Epithelial cell of proximal tubule (primary cell): ENCODE data around the gene CST5. TPM values are rescaled to one million over a fixed set of nuclear protein-coding genes. Genes with fewer than 3 reads are reported as not detected.
"Not testable (repeated sequence)": the region's sequence is repeated elsewhere in the genome, so short reads cannot be mapped to it uniquely, and the experiment has no call there.

Experiments
- DNase-seq: peaks from one replicate; pipeline ENCODE4 v3.0.0-alpha.2; 2011; ENCODE audit warnings: low read depth
- H3K4me3 ChIP-seq: 2 replicates; pipeline ENCODE4 v1.5.1; 2011; ENCODE audit warnings: low read depth, mild to moderate bottlenecking, low read length
- total RNA-seq: library from RNA; depleted of rRNA; stranded (reverse); fragments of >200 nt; gene quantifications from 2 replicates; pipeline ENCODE4 v1.2.3, GENCODE V29; 2015
- TF ChIP-seq, protein P1 (sequence below): conservative IDR thresholded peaks from 2 replicates; pipeline ENCODE4 v1.5.1; 2012; ENCODE audit warnings: low read depth, mild to moderate bottlenecking, low read length

The CST5 gene
- total RNA-seq, 1 donor from 2014 or later = not detected

DNA sequence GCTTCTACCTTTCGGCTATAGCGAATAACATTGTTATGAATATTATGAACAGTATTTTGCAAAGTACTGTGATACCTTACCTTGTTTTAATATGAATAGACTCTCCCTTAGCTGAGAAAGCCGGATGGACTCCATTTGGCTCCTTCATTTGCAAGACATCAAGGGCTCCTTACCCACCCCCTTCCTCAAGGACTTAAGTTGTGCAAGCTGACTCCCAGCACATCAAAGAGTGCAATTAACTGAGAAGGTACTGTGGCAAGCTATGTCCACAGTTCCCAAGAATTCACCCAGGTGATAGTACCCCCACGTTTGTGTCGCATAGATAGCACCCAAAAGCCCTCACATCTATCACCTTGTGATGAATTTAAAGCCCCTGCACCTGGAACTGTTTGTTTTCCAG, 11.2 kb downstream of the CST5 start:
- no peak overlapping the region for H3K4me3 ChIP-seq
- TF ChIP-seq, protein P1, sequence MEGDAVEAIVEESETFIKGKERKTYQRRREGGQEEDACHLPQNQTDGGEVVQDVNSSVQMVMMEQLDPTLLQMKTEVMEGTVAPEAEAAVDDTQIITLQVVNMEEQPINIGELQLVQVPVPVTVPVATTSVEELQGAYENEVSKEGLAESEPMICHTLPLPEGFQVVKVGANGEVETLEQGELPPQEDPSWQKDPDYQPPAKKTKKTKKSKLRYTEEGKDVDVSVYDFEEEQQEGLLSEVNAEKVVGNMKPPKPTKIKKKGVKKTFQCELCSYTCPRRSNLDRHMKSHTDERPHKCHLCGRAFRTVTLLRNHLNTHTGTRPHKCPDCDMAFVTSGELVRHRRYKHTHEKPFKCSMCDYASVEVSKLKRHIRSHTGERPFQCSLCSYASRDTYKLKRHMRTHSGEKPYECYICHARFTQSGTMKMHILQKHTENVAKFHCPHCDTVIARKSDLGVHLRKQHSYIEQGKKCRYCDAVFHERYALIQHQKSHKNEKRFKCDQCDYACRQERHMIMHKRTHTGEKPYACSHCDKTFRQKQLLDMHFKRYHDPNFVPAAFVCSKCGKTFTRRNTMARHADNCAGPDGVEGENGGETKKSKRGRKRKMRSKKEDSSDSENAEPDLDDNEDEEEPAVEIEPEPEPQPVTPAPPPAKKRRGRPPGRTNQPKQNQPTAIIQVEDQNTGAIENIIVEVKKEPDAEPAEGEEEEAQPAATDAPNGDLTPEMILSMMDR = no peak
- no peak for DNase-seq

DNA sequence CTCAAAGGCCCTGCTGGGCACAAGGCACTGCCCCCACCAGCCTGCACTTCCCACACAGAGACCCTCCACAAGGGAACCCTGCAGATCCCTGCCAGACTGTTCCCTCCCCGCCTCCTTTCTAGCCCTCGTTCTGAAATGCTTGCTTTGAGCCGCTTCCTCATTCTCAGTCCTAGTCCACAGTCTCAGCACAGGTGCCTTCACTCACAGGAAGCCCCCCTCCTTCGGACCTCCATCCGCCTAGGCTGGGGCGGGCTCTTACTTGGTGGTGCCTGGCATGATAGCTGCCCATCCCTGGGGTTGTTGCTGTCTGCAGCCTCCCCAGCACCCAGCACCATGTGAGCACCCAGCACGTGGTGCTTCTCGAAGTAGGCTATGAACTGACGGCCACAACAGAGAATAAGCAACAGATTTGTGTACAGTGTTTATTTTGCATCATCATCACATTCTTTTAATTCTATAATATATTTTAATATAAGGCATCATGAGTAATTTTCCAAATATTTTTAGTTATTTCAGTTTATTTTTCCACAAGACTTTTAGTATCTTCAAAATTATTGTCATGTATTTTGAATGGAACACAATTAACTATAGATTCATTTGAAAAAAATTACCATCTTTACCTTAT, 12.3 kb downstream of the CST5 start:
- no peak for DNase-seq
- TF ChIP-seq, protein P1 = no peak
- no peak overlapping the region for H3K4me3 ChIP-seq

DNA sequence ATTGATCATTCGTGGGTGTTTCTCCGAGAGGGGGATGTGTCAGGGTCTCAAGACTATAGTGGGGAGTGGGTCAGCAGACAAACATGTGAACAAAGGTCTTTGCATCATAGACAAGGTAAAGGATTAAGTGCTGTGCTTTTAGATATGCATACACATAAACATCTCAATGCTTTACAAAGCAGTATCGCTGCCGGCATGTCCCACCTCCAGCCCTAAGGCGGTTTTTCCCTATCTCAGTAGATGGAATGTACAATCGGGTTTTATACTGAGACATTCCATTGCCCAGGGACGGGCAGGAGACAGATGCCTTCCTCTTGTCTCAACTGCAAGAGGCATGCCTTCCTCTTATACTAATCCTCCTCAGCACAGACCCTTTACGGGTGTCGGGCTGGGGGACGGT, 18.8 kb downstream of the CST5 start:
- H3K4me3 ChIP-seq, DNase-seq: not testable (repeated sequence)

DNA sequence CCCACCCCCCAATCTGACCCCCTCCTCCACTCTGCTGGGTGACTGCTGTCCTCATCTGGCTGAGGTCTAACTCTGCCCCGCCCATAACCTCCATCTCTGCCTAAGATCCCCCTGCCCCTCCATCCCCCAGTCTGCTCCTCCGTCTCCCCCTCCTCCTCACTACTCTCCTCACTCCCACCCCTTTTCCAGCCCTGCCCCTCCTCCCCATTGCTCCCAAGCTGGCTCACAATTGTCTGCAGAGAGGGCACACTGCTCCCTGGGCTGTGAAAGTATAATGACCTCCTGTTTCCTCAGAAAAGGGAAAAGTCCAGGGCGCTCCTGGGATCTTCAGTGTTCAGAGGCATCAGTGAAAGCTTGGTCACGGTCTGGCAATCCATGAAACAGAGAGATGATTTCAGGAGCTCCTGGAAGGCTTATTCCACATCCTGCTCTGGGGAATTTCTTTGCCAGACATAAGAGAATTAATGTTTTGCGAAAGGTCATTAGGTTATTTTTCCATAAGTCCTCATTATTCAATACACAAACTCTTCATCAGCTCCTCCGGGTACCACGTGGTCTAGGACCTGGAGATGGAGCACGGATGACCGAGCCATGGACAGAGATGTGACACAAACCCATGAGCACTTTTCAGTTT, 21.5 kb downstream of the CST5 start:
- DNase-seq = peak; percentile 10
- no peak overlapping the region for H3K4me3 ChIP-seq
- TF ChIP-seq, protein P1 = no peak

- TF ChIP-seq, protein P1 = no peak
- DNase-seq = no peak
- no peak overlapping the region for H3K4me3 ChIP-seq
Observed at GRCh38 chr20:23856736-23857135, 22.8 kb downstream of the CST5 start.

- TF ChIP-seq, protein P1 = no peak
- no peak for DNase-seq
Observed at GRCh38 chr20:23856226-23856625, 23.3 kb downstream of the CST5 start.

GRCh38 chr20:23841693-23842092, 37.9 kb downstream of the CST5 start:
- no peak overlapping the region for H3K4me3 ChIP-seq

More at GRCh38 chr20:23856226-23856625, 23.3 kb downstream of the CST5 start:
- no peak overlapping the region for H3K4me3 ChIP-seq

More at GRCh38 chr20:23841693-23842092, 37.9 kb downstream of the CST5 start:
- DNase-seq = no peak
- TF ChIP-seq, protein P1 = no peak
